ENCODE data around the gene KIF1C.

Gene KIF1C

GRCh38 chr17:4971826-4972225, 25.9 kb upstream of the KIF1C start:
- no peaks in the 10 kb centered on the region for H3K27me3 ChIP-seq (replicated peaks; ENCODE audit: control insufficient read depth, insufficient read depth, low read length)
- TF ChIP-seq CTCF (IDR thresholded peaks at IDR 0.05; ENCODE audit: insufficient read depth, low read length, poor library complexity, severe bottlenecking): no peak
- no peak for DNase-seq (ENCODE audit: extremely low read depth, insufficient read length)
- H3K4me3 ChIP-seq (replicated peaks; ENCODE audit: low read depth, low read length): no peak overlapping the region
- peaks cover 36% of the 10 kb centered on the region for H3K36me3 ChIP-seq (ENCODE audit: control insufficient read depth, insufficient read depth, low read length)

GRCh38 chr17:4972322-4972721, 25.4 kb upstream of the KIF1C start:
- TF ChIP-seq CTCF (IDR thresholded peaks at IDR 0.05; ENCODE audit: insufficient read depth, low read length, poor library complexity, severe bottlenecking): no peak
- no peak for DNase-seq (ENCODE audit: extremely low read depth, insufficient read length)
- no peak overlapping the region for H3K4me3 ChIP-seq (replicated peaks; ENCODE audit: low read depth, low read length)
- peaks cover 39% of the 10 kb centered on the region for H3K36me3 ChIP-seq (ENCODE audit: control insufficient read depth, insufficient read depth, low read length)
- H3K27me3 ChIP-seq (replicated peaks; ENCODE audit: control insufficient read depth, insufficient read depth, low read length): no peaks in the 10 kb centered on the region

GRCh38 chr17:4972752-4973151, 25.0 kb upstream of the KIF1C start:
- no peak for DNase-seq (ENCODE audit: extremely low read depth, insufficient read length)
- Histone ChIP-seq H3K36me3 (ENCODE audit: control insufficient read depth, insufficient read depth, low read length) (peaks cover 43% of the 10 kb centered on the region), H3K27me3 (replicated peaks; ENCODE audit: control insufficient read depth, insufficient read depth, low read length) (no peaks in the 10 kb centered on the region), H3K4me3 (replicated peaks; ENCODE audit: low read depth, low read length) (no peak overlapping the region)
- no peak for TF ChIP-seq CTCF (IDR thresholded peaks at IDR 0.05; ENCODE audit: insufficient read depth, low read length, poor library complexity, severe bottlenecking)

GRCh38 chr17:4973256-4974114, 24.3 kb upstream of the KIF1C start:
- H3K27me3 ChIP-seq (replicated peaks; ENCODE audit: control insufficient read depth, insufficient read depth, low read length): no peaks in the 10 kb centered on the region
- H3K4me3 ChIP-seq (replicated peaks; ENCODE audit: low read depth, low read length): no peak overlapping the region
- peaks cover 48% of the 10 kb centered on the region for H3K36me3 ChIP-seq (ENCODE audit: control insufficient read depth, insufficient read depth, low read length)
- DNase-seq (ENCODE audit: extremely low read depth, insufficient read length): no peak
- TF ChIP-seq CTCF (IDR thresholded peaks at IDR 0.05; ENCODE audit: insufficient read depth, low read length, poor library complexity, severe bottlenecking): no peak

GRCh38 chr17:4974115-4974670, 23.6 kb upstream of the KIF1C start:
- no peak for DNase-seq (ENCODE audit: extremely low read depth, insufficient read length)
- H3K36me3 ChIP-seq (ENCODE audit: control insufficient read depth, insufficient read depth, low read length): peaks cover 51% of the 10 kb centered on the region
- H3K27me3 ChIP-seq (replicated peaks; ENCODE audit: control insufficient read depth, insufficient read depth, low read length): no peaks in the 10 kb centered on the region
- no peak for TF ChIP-seq CTCF (IDR thresholded peaks at IDR 0.05; ENCODE audit: insufficient read depth, low read length, poor library complexity, severe bottlenecking)
- H3K4me3 ChIP-seq (replicated peaks; ENCODE audit: low read depth, low read length): no peak overlapping the region
